Measurements from ENCODE around the gene PTPRO. TPM values are rescaled to one million over a fixed set of nuclear protein-coding genes. Genes with fewer than 3 reads are reported as not detected.

PTPRO gene
- total and polyA plus RNA-seq, 4 donors = 2.6 to 11.7 (median 3.4) TPM

DNA sequence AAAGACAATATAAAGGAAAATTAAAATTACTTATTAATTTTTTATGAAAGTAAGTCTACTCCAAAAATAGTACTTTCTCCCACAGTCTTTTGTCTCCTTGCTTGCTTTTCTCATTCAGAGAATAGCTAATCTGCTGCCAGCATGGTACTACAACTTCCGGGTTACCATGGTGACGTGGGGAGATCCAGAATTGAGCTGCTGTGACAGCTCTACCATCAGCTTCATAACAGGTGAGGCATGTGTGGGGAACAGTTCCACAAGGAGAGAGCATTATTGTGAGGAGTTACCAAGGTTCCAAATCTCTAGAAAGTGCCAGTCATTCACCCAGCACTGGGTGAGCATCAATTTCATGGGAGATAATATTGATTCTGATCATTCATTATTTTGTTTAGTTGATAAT lies 197.8 kb downstream of the PTPRO start:
- Histone ChIP-seq H3K4me3 (no peak overlapping the region), H3K9me3 (ENCODE audit: control insufficient read depth in 4 of 4, insufficient read depth in 3 of 4, low read length in 3 of 4) (no peaks in the 10 kb centered on the region), H3K4me1 (ENCODE audit: control insufficient read depth in 5 of 5, insufficient read depth in 5 of 5, low read length in 5 of 5) (peaks cover 0 to 3% (median 0%) of the 10 kb centered on the region in 5 donors), H3K36me3 (ENCODE audit: control insufficient read depth in 4 of 4, insufficient read depth in 4 of 4, low read length in 4 of 4) (no peaks in the 10 kb centered on the region), H3K27ac (ENCODE audit: low read depth in 1 of 2, low read length in 1 of 2) (no peak overlapping the region), H3K9ac (ENCODE audit: insufficient read depth in 1 of 2, low read length in 2 of 2) (no peak overlapping the region), H3K27me3 (ENCODE audit: control insufficient read depth in 3 of 3, insufficient read depth in 3 of 3, low read length in 2 of 3) (peaks cover 0 to 3% (median 0%) of the 10 kb centered on the region in 3 donors)
- DNase-seq = no peak
- WGBS, 2 donors = 54 to 86% methylated on average over 2 of the region's 2 CpGs
- TF ChIP-seq, protein P1, sequence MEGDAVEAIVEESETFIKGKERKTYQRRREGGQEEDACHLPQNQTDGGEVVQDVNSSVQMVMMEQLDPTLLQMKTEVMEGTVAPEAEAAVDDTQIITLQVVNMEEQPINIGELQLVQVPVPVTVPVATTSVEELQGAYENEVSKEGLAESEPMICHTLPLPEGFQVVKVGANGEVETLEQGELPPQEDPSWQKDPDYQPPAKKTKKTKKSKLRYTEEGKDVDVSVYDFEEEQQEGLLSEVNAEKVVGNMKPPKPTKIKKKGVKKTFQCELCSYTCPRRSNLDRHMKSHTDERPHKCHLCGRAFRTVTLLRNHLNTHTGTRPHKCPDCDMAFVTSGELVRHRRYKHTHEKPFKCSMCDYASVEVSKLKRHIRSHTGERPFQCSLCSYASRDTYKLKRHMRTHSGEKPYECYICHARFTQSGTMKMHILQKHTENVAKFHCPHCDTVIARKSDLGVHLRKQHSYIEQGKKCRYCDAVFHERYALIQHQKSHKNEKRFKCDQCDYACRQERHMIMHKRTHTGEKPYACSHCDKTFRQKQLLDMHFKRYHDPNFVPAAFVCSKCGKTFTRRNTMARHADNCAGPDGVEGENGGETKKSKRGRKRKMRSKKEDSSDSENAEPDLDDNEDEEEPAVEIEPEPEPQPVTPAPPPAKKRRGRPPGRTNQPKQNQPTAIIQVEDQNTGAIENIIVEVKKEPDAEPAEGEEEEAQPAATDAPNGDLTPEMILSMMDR (IDR thresholded peaks at IDR 0.05; ENCODE audit: control extremely low read depth, extremely low read depth) = no peak
- no peak for ATAC-seq (ENCODE audit: insufficient read depth, low FRiP score)

DNA sequence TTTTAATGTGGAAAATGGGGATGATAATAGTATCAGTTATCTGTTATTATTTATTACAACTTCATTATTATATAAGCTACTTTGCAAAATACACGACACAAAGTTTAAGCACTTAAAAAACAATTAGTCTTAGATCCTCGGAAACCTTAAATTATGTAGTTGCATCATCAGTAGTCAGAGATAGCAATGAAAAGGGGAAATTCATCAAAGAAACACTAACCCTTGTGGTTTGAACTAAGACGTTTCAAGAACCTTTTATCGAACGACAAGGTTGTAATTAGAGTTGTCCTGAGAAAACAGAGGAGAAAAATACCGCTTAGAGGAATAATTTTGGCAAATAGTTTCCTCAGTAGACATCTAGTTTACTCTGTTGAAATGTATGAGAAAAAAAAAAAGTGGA lies 198.5 kb downstream of the PTPRO start:
- H3K4me3 ChIP-seq = no peak overlapping the region
- TF ChIP-seq, protein P1 (IDR thresholded peaks at IDR 0.05; ENCODE audit: control extremely low read depth, extremely low read depth) = no peak
- H3K9me3 ChIP-seq (ENCODE audit: control insufficient read depth in 4 of 4, insufficient read depth in 3 of 4, low read length in 3 of 4) = no peaks in the 10 kb centered on the region
- H3K36me3 ChIP-seq (ENCODE audit: control insufficient read depth in 4 of 4, insufficient read depth in 4 of 4, low read length in 4 of 4) = no peaks in the 10 kb centered on the region
- 15 to 47% methylated on average over 6 of the region's 6 CpGs for WGBS, 2 donors
- H3K27me3 ChIP-seq (ENCODE audit: control insufficient read depth in 3 of 3, insufficient read depth in 3 of 3, low read length in 2 of 3) = peaks cover 0 to 3% (median 0%) of the 10 kb centered on the region in 3 donors
- H3K9ac ChIP-seq (ENCODE audit: insufficient read depth in 1 of 2, low read length in 2 of 2) = no peak overlapping the region
- no peak for DNase-seq
- H3K4me1 ChIP-seq (ENCODE audit: control insufficient read depth in 5 of 5, insufficient read depth in 5 of 5, low read length in 5 of 5) = peaks cover 0 to 3% (median 0%) of the 10 kb centered on the region in 5 donors
- ATAC-seq (ENCODE audit: insufficient read depth, low FRiP score) = no peak
- no peak overlapping the region for H3K27ac ChIP-seq (ENCODE audit: low read depth in 1 of 2, low read length in 1 of 2)

DNA sequence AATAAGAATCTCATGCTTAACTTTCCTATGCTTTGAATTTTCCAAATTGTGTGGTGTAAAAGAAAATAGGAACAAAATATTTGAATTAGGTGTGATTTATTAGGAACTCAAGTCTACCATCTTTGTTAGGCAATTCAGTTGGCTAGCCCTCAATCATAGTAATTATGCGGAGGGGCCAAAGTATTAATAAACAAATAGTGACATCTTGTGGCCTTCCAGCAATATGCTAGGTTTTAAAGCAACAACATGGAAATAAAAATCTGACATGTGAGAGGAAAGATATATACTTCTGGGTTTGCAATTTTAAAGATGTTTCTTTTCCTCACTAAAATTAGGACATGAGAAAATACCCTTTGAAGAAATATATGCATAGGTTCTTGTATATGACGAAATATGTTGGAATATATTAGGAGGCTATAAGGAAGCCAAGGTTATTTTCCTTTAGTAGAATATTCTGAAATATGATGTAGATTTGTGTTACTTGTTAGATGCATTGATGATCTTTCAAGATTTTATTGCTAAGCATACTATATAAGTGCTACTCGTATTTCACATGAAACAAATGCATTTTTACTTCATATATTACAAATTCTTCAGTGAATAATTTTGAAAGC lies 200.4 kb downstream of the PTPRO start:
- H3K27ac ChIP-seq (ENCODE audit: low read depth in 1 of 2, low read length in 1 of 2) = no peak overlapping the region
- H3K36me3 ChIP-seq (ENCODE audit: control insufficient read depth in 4 of 4, insufficient read depth in 4 of 4, low read length in 4 of 4) = no peaks in the 10 kb centered on the region
- H3K27me3 ChIP-seq (ENCODE audit: control insufficient read depth in 3 of 3, insufficient read depth in 3 of 3, low read length in 2 of 3) = peaks cover 0 to 3% (median 0%) of the 10 kb centered on the region in 3 donors
- H3K4me3 ChIP-seq = no peak overlapping the region
- peak; percentile 82 for ATAC-seq (ENCODE audit: insufficient read depth, low FRiP score)
- TF ChIP-seq, protein P1 (IDR thresholded peaks at IDR 0.05; ENCODE audit: control extremely low read depth, extremely low read depth) = peak; percentile 10
- no peaks in the 10 kb centered on the region for H3K9me3 ChIP-seq (ENCODE audit: control insufficient read depth in 4 of 4, insufficient read depth in 3 of 4, low read length in 3 of 4)
- WGBS, 2 donors = 33 to 46% methylated on average over 3 of the region's 3 CpGs
- DNase-seq = peak in 2 of 3 donors; percentile 70 to 78
- peaks cover 0 to 3% (median 0%) of the 10 kb centered on the region in 5 donors for H3K4me1 ChIP-seq (ENCODE audit: control insufficient read depth in 5 of 5, insufficient read depth in 5 of 5, low read length in 5 of 5)
- no peak overlapping the region for H3K9ac ChIP-seq (ENCODE audit: insufficient read depth in 1 of 2, low read length in 2 of 2)
